Measurements from ENCODE around the gene HIPK1.
A peak's percentile ranks its signal among the peaks of the same experiment; 100 is the strongest.

The HIPK1 gene

DNA sequence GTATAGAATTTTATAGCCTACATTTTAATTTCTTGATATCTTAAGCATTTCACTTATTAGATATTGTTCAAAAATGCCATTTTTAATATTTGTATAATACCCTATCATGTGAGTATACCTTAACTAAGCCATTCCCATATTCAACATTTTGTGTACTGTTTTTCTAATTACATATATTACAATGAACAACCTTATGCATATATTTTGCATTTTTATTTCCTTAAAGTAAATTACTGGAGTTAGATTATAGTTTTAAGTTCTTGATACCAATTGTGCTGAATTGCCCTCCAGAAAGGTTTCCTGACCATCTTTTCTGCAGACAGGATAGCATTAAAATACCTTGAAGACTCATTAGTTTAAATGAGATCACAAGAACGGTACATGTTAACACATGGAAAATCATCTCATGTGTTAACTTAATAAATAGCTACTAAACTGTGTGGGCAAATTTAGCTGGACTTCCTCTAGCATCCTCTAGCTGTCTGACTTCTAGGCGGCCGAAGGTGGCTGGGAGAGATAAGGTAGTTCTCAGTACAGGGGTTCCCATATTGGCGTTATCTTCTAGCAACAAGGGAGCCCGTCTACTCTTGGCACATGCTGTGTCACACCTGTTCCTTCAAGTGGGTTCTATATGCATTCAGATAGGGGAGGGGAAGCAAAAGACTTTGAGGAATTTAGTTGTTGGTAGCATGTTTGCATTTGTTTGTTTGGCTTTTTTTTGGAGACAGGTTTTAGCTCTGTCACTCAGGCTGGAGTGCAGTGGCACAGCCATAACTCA, 15.0 kb upstream of the HIPK1 start:
- peak; percentile 47 for DNase-seq (ENCODE audit: low spot score)

DNA sequence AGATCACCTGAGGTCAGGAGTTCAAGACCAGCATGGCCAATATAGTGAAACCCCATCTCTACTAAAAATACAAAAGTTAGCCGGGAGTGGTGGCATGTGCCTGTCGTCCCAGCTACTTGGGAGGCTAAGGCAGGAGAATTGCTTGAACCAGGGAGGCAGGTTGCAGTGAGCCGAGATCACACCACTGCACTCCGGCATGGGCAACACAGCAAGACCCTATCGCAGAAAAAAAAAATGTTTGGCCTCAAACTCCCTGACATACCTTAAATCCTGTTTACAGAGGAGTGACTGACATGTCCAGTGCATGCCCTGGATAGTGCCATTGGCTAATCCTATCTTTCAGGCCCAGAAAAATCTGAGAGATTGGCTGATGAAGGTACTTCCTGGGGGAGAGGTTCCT, 12.2 kb upstream of the HIPK1 start:
- DNase-seq (ENCODE audit: low spot score): no peak

DNA sequence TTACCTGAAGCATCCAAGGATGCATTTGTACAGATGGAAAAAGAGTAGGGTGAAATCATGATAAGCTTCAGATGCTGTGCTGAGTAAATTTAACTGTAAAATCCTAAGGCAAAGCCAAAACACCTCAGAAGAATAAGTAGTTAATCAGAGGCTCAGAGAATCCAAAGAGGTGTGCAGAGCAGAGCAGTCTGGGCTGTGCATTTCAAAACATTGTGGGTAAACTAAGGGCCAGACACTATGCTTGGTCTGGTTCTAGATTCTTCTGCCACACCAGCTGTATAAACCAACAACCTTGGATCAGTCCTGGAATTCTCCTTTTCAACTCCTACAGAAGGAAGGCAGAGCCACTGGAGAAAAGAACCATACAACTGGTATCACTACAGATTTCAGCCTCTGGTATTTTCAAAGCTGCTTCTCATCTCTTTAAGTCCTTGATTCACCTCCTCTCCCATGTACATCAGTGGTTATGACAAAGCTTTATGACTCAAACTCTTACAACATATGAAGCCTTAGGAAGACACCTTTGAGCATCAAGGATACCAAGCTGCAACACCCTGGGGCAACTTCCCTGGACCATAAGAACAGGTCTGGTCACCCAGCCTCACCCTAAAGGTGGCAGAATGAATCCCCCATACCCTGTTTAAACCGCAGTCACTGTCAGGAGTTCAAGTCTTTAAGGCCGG, 11.6 kb upstream of the HIPK1 start:
- DNase-seq (ENCODE audit: low spot score): no peak

DNA sequence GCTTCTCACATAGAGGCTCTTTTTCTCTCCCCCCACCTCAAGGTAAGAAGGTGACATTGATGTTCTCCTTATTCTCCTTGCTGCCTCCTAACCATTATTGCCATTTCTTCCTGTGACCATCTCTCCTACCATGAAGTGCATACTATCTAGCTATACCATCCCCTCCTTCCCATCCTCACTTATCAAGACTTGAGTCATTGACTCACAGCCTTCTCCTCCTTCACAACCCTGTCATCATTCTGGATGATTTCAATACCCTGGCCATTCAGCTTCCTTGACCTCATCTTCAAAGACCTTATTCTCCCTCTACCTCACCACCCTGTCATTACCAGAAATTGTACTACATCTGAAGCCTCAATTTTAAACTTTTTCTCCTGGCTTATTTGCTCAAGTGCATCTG, 10.9 kb upstream of the HIPK1 start:
- no peak for DNase-seq (ENCODE audit: low spot score)

DNA sequence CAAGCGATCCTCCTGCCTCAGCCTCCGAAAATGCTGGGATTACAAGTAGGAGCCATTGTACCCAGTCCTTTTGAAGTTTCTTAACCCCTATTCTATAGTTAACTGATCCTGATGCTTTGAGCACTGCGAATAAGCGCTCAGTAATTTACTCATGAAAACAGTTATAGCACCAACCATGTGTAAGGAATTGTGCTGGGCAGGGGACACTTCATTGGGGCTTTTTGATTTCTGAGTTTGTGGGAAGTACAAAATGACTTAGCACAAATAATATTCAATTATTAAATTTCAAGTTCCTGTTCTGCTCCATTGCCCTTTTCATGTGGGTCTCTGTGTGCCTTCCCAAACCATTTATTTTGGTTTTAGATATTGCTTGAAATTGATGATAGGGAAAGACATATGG, 6.2 kb upstream of the HIPK1 start:
- no peak for DNase-seq (ENCODE audit: low spot score)

DNA sequence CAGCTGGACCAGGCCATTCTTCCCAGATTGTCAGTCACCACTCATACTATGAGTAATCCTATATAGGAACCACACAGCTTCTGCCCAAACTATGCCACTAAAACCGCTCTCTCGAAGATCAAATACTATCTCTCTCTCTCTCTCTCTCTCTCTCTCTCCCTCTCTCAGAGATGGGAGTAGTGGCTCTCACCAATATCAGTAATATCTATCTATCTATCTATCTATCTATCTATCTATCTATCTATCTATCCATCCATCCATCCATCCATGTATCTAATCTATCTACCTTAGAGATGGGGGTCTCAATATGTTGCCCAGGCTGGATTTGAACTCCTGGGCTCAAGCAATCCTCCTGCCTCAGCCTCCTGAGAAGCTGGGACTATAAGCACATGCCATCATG, 4.7 kb upstream of the HIPK1 start:
- DNase-seq (ENCODE audit: low spot score): no peak

DNA sequence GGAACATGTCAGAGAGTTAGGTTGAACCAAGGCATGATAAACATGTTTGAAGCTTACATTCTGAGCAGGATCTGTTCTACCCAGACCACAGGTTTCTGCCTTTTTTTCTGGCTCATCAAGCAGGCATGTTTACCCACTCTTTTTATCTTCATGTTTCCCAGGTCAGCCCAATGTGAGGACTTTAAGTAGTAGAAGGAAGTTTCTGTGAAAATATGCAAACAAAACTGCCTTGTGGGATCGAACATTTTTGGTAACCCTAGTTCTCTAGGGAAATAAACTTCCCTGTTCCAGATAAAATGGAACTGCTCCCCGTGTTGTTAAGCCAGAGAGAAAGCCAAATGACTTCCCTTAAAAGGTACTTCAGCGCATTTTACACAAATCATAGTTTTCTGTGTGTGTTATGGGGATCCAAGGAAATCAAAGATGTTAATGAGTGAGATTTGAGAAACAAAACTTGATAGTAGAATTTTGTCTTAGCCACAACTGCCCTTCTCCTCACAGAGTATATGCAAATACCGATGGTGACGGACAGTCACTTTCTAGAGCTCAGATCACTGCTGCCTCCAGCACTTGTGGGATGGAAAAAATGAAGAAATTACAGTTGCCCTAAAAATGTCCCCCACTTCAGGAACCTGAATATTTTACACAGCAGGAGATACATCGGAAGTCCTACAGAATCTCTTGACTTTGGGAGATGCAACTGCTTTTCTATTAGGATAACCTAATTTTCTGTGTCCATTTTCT, 765 bp upstream of the HIPK1 start:
- peak; percentile 56 for DNase-seq (ENCODE audit: low spot score)

DNA sequence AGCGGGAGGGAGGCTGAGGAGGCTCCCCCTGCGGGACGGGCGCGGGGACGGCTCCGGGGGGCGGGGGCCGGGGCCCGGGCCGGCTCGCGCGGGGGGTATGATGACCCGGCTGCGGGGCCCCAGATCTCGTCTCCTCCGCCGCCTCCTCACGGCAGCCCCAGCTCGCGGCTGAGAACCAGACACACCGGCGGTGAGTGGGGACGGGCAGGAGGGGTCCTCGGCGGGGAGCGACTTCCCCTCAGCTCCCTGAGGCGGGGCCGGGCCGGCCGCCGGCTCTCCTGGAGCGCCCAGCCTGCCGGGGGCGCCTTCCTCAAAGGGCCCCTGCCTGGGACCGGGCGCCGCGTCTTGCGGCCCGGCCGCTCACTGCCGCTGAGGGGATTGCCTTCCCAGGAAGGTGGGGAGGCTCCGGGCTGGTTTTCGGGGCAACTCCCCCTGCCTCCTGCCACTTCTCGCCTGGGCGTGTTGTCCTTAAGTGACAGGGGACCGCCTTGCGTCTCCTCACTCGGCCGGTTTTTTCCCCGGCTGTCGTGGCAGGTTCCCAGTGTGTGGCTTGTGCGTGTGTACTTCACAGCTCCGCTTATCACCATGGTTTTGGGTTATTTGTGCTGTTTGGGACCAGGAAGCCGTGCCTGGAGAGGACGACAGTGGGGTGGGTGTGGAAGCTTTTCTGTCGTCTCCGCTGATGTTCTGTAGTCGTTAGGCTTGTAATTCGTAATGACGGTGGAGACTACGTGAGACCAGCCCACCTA, 800 bp downstream of the HIPK1 start:
- peak; percentile 49 for DNase-seq (ENCODE audit: low spot score)

DNA sequence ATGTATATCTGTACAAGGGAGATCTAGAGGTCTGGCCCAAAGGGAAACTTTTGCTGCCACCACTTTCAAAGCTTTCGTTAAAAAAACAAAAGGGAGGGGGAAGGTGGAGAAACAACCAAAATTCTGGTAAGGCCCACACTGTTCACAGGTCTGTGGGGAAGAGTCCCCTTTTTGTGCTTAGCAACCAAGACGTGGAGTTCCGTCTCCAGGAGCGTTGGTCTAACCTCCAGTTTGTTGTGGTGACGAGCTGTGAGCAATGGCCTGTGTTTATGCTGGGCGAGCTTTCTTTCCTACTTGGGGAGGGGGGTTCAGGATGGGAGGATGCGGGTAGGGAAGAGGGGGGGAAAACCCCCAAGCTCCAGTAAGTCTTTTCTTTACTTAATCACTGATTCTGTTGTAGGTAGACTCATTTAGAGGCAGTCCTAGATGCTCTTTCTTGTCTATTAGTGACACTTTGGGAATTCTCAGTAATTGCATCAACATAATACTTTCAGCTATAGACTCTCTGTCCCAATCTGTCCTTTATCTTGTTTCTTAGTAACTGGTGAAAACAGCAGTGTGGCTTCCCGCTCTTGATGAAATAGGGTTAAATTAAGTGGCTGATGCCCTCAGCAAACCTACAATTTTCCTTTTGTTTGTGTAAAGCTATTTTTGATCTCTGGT, 1.5 kb downstream of the HIPK1 start:
- peak; percentile 28 for DNase-seq (ENCODE audit: low spot score)

DNA sequence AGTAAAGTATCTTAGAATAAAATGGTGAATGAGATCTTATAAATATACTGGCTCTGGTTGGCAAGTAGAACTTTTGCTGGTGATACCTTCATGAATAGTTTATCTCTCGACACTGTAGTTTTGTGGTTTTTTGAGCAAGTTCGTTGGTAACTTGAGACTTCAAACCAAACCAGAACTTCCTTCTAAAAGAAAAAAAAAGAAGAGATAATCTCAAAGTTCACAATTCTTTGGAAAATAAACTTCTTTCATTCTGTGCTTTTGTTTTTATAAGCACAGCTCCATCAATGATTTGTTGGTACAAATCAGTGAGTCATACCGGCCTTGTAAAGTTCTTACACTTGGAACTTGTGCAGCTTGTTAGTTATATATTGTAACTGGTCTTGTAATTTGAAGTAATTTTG, 2.3 kb downstream of the HIPK1 start:
- DNase-seq (ENCODE audit: low spot score): no peak

DNA sequence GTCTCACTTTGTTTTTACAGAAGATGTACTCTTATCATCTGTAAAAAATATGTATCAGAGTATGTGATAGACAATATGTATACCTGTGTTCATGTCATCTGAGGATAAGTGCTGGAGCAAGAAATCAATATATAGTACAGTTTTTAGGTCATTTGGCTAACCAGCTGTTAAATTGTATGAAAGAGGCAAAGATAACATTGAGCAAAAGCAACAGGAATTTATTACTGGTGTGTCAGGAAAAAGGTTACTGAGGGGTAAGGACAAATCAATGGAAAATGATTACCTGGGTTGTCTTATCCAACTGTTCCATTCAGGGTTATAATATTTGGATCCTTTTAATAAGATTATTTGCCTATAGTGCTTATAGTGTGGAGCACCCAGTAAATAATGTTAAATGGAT, 4.9 kb downstream of the HIPK1 start:
- no peak for DNase-seq (ENCODE audit: low spot score)

DNA sequence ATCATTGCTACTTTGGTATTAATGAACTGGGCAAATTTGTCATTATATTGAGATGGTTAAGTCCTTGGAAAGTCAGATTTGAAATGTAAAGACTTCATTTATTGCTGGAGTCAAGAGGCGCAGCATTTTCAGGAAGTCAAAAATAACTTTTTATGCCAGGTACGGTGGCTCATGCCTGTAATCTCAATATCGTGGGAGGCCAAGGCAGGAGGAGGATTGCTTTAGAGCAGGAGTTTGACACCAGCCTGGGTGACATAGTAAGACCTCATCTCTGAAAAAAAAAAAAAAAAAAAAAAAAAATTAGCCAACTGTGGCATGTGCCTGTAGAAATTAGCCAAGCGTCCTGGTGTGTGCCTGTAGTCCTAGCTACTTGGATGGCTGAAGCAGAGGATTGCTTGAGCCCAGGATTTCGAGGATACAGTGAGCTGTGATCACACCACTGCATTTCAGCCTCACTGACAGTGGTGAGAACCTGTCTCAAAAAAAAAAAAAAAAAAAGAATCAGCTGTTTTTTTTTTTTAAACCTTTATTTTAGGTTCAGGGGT, 5.5 kb downstream of the HIPK1 start:
- DNase-seq (ENCODE audit: low spot score): peak; percentile 25

DNA sequence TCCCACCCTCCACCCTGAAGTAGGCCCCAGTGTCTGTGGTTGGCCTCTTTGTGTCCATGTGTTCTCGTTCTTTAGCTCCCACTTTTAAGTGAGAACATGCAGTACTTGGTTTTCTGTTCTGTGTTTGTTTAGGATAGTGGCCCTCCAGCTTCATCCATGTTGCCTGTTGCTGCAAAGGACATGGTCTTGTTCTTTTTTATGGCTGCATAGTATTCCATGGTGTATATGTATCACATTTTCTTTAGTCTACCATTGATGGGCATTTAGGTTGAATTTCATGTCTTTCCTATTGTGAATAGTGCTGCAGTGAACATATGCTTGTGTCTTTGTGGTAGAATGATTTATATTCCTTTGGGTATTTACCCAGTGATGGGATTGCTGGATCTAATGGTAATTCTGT, 6.1 kb downstream of the HIPK1 start:
- DNase-seq (ENCODE audit: low spot score): no peak

DNA sequence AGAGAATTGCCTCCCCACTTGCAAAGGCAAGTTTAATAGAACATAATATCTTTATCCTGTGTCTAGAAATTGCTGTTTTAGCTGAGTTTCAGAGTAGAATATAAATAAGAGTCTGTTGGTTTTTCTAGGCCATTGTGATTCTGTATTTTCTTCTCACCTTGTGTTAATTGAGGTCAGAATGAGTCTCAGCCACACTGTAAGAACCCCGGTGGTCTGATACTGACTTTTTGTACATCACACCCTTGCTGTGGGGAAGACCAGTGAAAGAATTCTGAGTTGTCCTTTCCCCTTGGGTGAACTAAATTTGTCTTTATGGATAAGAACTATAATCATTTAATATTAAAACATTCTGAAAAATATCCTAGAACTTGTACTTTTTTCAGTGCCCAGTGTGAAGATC, 6.8 kb downstream of the HIPK1 start:
- DNase-seq (ENCODE audit: low spot score): no peak

DNA sequence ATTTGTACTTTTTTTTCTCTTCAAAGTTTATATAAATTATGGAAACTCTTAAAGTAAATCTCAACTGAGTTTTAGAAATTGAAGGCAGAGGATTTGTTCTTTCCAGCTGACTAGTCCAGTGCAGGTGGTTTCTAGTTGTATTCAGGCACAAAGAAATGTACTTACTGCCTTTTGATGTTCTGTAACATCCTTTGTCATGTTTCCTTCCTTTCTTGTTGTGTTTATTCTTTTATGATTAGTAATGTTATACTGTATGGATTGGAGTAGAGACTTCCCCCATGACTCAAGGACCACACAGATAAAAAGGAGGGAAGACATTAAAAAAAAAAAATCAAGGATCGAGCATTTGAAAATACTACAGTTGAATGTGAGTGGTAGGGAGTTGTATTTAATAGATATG, 8.0 kb downstream of the HIPK1 start:
- no peak for DNase-seq (ENCODE audit: low spot score)

DNA sequence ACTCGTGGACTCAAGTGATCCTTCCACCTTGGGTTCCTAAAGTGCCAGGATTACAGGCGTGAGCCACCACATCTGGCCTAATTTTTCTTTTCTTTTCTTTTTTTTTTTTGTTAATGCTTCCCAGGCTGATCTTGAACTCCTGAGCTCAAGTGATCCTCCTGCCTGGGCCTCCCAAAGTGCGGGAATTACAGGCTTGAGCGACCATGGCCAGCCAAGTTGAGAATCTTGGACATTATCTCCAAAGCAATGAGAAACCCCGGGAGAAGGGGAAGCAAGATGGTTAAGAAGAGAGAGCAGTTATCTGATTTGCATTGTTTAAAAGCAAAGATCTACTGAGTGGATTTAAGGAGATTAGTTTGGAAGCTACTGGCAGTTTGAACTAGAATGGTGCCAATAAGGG, 9.1 kb downstream of the HIPK1 start:
- no peak for DNase-seq (ENCODE audit: low spot score)

DNA sequence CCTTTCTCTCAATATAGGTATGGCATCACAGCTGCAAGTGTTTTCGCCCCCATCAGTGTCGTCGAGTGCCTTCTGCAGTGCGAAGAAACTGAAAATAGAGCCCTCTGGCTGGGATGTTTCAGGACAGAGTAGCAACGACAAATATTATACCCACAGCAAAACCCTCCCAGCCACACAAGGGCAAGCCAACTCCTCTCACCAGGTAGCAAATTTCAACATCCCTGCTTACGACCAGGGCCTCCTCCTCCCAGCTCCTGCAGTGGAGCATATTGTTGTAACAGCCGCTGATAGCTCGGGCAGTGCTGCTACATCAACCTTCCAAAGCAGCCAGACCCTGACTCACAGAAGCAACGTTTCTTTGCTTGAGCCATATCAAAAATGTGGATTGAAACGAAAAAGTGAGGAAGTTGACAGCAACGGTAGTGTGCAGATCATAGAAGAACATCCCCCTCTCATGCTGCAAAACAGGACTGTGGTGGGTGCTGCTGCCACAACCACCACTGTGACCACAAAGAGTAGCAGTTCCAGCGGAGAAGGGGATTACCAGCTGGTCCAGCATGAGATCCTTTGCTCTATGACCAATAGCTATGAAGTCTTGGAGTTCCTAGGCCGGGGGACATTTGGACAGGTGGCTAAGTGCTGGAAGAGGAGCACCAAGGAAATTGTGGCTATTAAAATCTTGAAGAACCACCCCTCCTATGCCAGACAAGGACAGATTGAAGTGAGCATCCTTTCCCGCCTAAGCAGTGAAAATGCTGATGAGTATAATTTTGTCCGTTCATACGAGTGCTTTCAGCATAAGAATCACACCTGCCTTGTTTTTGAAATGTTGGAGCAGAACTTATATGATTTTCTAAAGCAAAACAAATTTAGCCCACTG, 11.5 kb downstream of the HIPK1 start:
- peak; percentile 75 for DNase-seq (ENCODE audit: low spot score)

DNA sequence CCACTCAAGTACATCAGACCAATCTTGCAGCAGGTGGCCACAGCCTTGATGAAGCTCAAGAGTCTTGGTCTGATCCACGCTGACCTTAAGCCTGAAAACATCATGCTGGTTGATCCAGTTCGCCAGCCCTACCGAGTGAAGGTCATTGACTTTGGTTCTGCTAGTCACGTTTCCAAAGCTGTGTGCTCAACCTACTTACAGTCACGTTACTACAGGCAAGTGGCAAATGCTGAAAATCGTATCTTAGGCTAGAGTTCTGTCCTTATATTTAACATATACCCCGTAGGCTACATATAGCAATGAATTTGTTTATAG, 12.1 kb downstream of the HIPK1 start:
- peak; percentile 30 for DNase-seq (ENCODE audit: low spot score)

DNA sequence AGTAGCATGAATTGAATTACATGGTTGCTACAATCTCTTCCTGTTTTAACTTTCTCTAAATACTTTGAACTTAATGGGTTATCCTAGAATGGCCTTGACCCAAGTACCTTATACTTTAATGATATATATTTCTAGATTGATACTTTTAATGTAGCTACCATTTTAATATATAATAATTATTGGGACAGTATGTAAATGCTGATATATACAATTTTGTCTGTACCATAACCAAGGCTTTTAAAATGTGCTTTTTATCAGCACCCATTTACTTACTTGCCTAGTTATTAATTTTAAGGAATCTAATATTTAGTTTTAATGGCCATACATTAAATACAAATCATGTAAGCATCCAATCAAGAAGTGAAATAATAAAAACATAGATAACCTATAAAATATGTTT, 13.4 kb downstream of the HIPK1 start:
- no peak for DNase-seq (ENCODE audit: low spot score)

DNA sequence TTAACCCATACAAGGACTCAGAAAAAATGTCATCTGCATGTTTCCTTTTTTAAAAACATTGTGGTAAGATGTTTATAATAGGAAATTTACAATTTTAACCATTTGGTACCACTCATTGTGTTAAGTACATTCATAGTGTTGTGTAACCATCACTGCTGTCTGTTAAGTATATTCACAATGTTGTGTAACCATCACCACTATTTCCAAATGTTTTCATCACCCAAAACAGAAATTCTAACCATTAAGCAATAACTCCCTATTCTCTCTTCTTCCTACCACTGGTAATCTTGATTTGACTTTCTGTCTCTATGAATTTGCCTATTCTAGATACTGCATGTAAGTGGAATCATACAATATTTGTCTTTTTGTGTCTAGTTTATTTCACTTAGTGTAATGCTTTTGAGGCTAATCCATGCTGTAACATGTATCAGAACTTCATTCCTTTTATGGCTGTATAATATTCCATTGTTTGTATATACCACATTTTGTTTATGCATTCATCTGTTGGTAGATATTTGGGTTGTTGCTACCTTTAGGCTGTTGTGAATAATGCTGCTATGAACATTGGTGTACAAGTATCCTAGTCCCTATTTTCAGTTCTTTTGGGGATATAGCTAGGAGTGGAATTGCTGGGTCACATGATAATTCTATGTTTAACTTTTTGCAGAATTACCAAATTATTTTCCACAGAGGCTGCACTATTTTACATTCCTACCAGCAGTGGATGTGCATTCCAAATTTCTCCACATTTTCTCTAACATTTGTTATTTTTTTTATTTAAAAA, 14.1 kb downstream of the HIPK1 start:
- no peak for DNase-seq (ENCODE audit: low spot score)

Data from cerebellar cortex (tissue), 1 donor.